BE2C (cell line): ENCODE data around the gene HOXA7.

ENCODE experiments used
- DNase-seq: peaks from one replicate; pipeline ENCODE4 v3.0.0-alpha.2; 2020
- H3K27me3 ChIP-seq: fragments of 250-450 bp; sonication (Bioruptor Pico); 2 replicates; pipeline ENCODE4 v1.5.1; 2020; ENCODE audit warnings: mild to moderate bottlenecking
- H3K36me3 ChIP-seq: fragments of 250-450 bp; sonication (Bioruptor Pico); 2 replicates; pipeline ENCODE4 v1.5.1; 2020; ENCODE audit warnings: mild to moderate bottlenecking
- H3K4me1 ChIP-seq: fragments of 250-450 bp; sonication (Bioruptor Pico); 2 replicates; pipeline ENCODE4 v1.5.1; 2020
- H3K4me3 ChIP-seq: 2 replicates; pipeline ENCODE4 v1.5.1; 2011; ENCODE audit warnings: low read depth, low read length
- H3K9me3 ChIP-seq: fragments of 250-450 bp; sonication (Bioruptor Pico); 2 replicates; pipeline ENCODE4 v1.5.1; 2020
- CTCF ChIP-seq: IDR thresholded peaks from 2 replicates; pipeline ENCODE4 v1.5.1; 2012; ENCODE audit warnings: mild to moderate bottlenecking, low read depth, low read length

Gene HOXA7

GRCh38 chr7:27117887-27118491, 38.5 kb downstream of the HOXA7 start:
- no peaks in the 10 kb centered on the region for H3K36me3 ChIP-seq
- no peak for DNase-seq
- no peak overlapping the region for H3K4me3 ChIP-seq
- TF ChIP-seq CTCF = no peak
- no peaks in the 10 kb centered on the region for H3K4me1 ChIP-seq
- peaks cover 95% of the 10 kb centered on the region for H3K27me3 ChIP-seq
- no peaks in the 10 kb centered on the region for H3K9me3 ChIP-seq

- Histone ChIP-seq H3K4me3 (no peak overlapping the region), H3K36me3 (no peaks in the 10 kb centered on the region), H3K9me3 (no peaks in the 10 kb centered on the region), H3K4me1 (no peaks in the 10 kb centered on the region), H3K27me3 (peaks cover 95% of the 10 kb centered on the region)
- no peak for DNase-seq
- TF ChIP-seq CTCF = no peak
Measured at GRCh38 chr7:27116962-27117886, 39.3 kb downstream of the HOXA7 start.

GRCh38 chr7:27116031-27116961, 40.2 kb downstream of the HOXA7 start:
- Histone ChIP-seq H3K36me3 (no peaks in the 10 kb centered on the region), H3K27me3 (peaks cover 95% of the 10 kb centered on the region), H3K4me3 (no peak overlapping the region), H3K4me1 (no peaks in the 10 kb centered on the region), H3K9me3 (no peaks in the 10 kb centered on the region)
- no peak for TF ChIP-seq CTCF
- no peak for DNase-seq

DNA sequence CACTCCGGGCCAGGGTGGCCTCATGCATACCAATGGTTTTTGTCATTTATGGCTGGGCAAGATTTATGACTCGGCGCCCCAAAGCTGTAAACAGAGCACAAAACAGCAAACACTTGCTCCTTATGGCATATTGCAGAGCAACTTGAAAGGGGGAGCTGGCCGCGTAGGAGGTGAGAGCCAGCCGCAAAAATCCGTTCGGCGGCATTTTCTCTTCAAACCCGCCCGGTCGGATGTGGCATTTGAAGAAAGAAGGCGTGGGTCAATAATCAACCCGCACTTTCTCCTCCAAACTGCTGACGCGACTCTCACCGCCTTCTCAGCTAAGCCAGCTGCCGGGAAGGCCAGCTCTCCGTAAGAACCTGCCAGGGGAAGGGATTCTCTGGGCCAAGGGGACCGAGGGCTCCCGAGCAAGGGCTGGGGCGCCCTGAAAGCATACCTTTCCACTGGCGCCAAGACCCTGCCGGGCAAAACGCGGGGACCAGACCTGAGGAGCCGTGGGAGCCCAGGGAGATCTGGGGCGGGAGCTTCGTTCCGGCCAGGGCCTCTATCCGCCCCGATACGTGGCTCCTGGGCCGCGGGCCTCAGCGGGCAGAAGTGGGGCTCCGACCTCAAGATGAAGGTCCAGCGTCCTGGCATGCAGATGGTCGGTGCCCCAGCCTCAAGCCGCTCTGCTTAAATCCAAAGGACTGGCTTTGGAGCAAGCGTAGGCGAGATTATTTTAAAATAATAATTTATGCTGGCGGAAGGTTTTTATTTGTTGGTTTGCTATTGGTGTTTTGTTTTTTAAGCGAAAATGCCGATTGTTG, 41.1 kb downstream of the HOXA7 start:
- Histone ChIP-seq H3K9me3 (no peaks in the 10 kb centered on the region), H3K4me1 (no peaks in the 10 kb centered on the region), H3K27me3 (peaks cover 95% of the 10 kb centered on the region), H3K36me3 (no peaks in the 10 kb centered on the region), H3K4me3 (no peak overlapping the region)
- DNase-seq = no peak
- TF ChIP-seq CTCF = no peak

- H3K4me3 ChIP-seq = no peak overlapping the region
- no peak for TF ChIP-seq CTCF
- H3K27me3 ChIP-seq = peaks cover 95% of the 10 kb centered on the region
- H3K4me1 ChIP-seq = no peaks in the 10 kb centered on the region
- DNase-seq = no peak
- no peaks in the 10 kb centered on the region for H3K36me3 ChIP-seq
- H3K9me3 ChIP-seq = no peaks in the 10 kb centered on the region
Measured at GRCh38 chr7:27114881-27115220, 41.6 kb downstream of the HOXA7 start.
